B cell (primary cell): ENCODE measurements around the gene EGFL6.

Source experiments
- CTCF ChIP-seq: fragments of 200-600 bp; IDR thresholded peaks from one replicate; pipeline ENCODE4 v1.8.0; 2022; ENCODE audit warnings: antibody characterized with exemption, mild to moderate bottlenecking
- EZH2 ChIP-seq: IDR thresholded peaks from 2 replicates; pipeline ENCODE4 v1.6.1; 2012; ENCODE audit warnings: borderline replicate concordance, low read depth, mild to moderate bottlenecking, moderate library complexity, low read length; ENCODE audit not compliant: insufficient read depth, poor library complexity, severe bottlenecking

DNA sequence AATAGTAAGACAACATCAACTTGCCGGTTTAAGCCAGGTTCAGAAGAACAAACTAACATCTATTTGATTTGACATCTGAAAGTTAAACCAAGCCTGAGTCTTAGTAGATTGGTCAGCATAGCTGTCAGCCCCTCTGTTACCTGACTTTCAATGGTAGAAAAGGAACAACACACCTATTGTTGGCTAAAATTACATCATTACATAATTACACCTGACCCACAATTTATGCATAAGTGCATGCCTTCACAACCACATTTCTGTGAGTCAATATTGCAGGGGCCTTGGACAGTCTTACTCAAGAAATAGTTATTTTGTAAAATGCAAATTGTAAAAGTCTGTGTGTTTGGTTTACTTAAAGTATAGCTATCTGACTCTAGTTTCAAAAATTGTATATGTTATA, 36.2 kb downstream of the EGFL6 start:
- TF ChIP-seq EZH2 (no peak), CTCF (no peak)
